Measurements from ENCODE around the gene PKP1. TPM values are rescaled to one million over a fixed set of nuclear protein-coding genes. Genes with fewer than 3 reads are reported as not detected.
"Not testable (repeated sequence)": the region's sequence is repeated elsewhere in the genome, so short reads cannot be mapped to it uniquely, and the experiment has no call there.

The PKP1 gene, protein sequence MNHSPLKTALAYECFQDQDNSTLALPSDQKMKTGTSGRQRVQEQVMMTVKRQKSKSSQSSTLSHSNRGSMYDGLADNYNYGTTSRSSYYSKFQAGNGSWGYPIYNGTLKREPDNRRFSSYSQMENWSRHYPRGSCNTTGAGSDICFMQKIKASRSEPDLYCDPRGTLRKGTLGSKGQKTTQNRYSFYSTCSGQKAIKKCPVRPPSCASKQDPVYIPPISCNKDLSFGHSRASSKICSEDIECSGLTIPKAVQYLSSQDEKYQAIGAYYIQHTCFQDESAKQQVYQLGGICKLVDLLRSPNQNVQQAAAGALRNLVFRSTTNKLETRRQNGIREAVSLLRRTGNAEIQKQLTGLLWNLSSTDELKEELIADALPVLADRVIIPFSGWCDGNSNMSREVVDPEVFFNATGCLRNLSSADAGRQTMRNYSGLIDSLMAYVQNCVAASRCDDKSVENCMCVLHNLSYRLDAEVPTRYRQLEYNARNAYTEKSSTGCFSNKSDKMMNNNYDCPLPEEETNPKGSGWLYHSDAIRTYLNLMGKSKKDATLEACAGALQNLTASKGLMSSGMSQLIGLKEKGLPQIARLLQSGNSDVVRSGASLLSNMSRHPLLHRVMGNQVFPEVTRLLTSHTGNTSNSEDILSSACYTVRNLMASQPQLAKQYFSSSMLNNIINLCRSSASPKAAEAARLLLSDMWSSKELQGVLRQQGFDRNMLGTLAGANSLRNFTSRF
- under 1 TPM; 0.16 to 0.39 TPM for total RNA-seq
- polyA plus RNA-seq, result under 1 TPM; 0.08 to 0.25 TPM
- long read RNA-seq, donor 1, result 0 reads
- long read RNA-seq, donor 2, result 0 reads

DNA sequence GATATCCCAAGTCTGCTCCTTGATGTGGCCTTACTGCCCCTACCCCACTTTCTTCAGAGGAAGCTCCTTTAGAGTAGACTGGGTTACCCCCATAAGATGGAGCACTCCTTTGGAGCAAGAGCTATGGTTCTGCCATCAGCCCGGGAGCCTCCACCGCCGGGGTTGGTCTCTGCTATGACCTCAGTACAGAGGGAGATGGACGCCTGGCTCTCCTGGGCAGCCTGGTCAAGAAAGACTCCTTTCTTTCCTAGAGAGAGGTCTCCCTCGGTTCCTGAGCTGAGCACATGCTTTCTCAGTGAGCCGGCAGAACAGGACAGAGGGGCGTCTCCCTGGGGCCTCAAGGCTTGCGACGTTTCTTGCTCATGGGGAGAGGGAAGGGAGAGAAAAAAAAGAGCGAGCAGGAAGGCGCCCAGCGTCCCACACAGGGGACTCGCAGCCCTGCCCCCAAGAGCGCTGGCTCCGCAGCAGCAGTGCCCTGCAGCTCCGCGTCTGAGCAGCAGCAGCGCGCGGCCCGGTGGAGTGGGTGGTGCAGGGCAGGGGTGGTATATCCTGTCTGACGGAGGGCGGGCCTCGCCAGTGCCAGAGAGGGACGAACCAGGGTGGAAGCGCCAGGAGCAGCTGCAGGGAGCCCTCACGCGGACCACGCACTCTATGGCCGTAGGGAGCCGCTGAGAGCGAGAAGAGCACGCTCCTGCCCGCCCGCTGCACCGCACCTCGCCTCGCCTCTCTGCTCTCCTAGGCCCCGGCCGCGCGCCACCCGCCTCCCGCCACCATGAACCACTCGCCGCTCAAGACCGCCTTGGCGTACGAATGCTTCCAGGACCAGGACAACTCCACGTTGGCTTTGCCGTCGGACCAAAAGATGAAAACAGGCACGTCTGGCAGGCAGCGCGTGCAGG lies at the start of gene PKP1:
PKP1 (plus strand) TSS at position 576 of the 899 bp plus-strand sequence; CDS start at position 773, 197 bp downstream.
- ATAC-seq (ENCODE audit: low FRiP score), result peak; percentile 33
- Histone ChIP-seq H3K4me3 (ENCODE audit: low read length in 2 of 2) (no peak within 1 kb of the TSS), H3K27me3 (ENCODE audit: control insufficient read depth in 1 of 2, insufficient read depth in 2 of 2, low read length in 1 of 2) (no peaks in the 10 kb centered on the region), H3K4me1 (ENCODE audit: control insufficient read depth in 1 of 2, insufficient read depth in 2 of 2, low read length in 2 of 2) (no peaks in the 10 kb centered on the region), H3K9me3 (ENCODE audit: control insufficient read depth, low read length) (no peaks in the 10 kb centered on the region), H3K36me3 (ENCODE audit: control insufficient read depth in 1 of 2, insufficient read depth in 2 of 2, low read length in 1 of 2) (no peaks in the 10 kb centered on the region), H3K27ac (ENCODE audit: low read depth in 1 of 2, low read length in 2 of 2) (no peak within 1 kb of the TSS)
- WGBS, 2 donors, result 2 to 3% methylated on average over 53 to 55 of the region's 55 CpGs
- intact Hi-C loops (cut with DNase I), result no loop called here
- DNase-seq, result peak; percentile 58 to 79

DNA sequence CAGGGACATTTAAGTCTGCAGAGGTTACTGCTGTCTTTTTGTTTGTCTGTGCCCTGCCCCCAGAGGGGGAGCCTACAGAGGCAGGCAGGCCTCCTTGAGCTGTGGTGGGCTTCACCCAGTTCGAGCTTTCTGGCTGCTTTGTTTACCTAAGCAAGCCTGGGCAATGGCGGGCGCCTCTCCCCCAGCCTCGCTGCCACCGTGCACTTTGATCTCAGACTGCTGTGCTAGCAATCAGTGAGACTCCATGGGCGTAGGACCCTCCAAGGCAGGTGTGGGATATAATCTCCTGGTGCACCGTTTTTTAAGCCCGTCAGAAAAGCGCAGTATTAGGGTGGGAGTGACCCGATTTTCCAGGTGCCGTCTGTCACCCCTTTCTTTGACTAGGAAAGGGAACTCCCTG lies 43.7 kb upstream of the PKP1 start:
- WGBS, 2 donors, result 80 to 82% methylated on average over 8 to 11 of the region's 11 CpGs
- H3K9me3 ChIP-seq (ENCODE audit: control insufficient read depth, low read length); H3K4me1 ChIP-seq (ENCODE audit: control insufficient read depth in 1 of 2, insufficient read depth in 2 of 2, low read length in 2 of 2); ATAC-seq (ENCODE audit: low FRiP score); H3K27ac ChIP-seq (ENCODE audit: low read depth in 1 of 2, low read length in 2 of 2); intact Hi-C loops (cut with DNase I); H3K36me3 ChIP-seq (ENCODE audit: control insufficient read depth in 1 of 2, insufficient read depth in 2 of 2, low read length in 1 of 2); H3K4me3 ChIP-seq (ENCODE audit: low read length in 2 of 2); H3K27me3 ChIP-seq (ENCODE audit: control insufficient read depth in 1 of 2, insufficient read depth in 2 of 2, low read length in 1 of 2): not testable (repeated sequence)
- peak in 1 of 2 donors; percentile 22 for DNase-seq

DNA sequence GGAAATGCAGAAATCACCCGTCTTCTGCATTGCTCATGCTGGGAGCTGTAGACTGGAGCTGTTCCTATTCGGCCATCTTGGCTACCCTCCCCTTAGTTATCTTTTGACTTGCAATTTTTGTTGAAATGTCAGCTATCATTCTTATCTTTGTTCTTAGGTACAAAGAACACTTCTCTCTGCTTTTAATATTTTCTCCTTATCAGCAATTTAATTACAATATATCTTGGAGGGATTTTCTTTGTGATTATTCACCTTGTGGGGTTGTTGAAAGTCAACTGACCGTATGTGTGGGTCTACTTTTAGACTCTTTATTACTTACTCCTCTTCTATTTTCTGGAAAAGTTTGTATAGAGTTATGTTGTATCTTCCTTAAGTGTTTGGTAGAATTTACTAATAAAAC lies 43.1 kb upstream of the PKP1 start:
- H3K36me3 ChIP-seq (ENCODE audit: control insufficient read depth in 1 of 2, insufficient read depth in 2 of 2, low read length in 1 of 2), result no peaks in the 10 kb centered on the region
- H3K27me3 ChIP-seq (ENCODE audit: control insufficient read depth in 1 of 2, insufficient read depth in 2 of 2, low read length in 1 of 2), result no peaks in the 10 kb centered on the region
- intact Hi-C loops (cut with DNase I), result no loop called here
- no peaks in the 10 kb centered on the region for H3K4me1 ChIP-seq (ENCODE audit: control insufficient read depth in 1 of 2, insufficient read depth in 2 of 2, low read length in 2 of 2)
- no peak overlapping the region for H3K27ac ChIP-seq (ENCODE audit: low read depth in 1 of 2, low read length in 2 of 2)
- WGBS, 2 donors, result 90 to 91% methylated on average over 3 of the region's 3 CpGs
- no peak overlapping the region for H3K4me3 ChIP-seq (ENCODE audit: low read length in 2 of 2)
- DNase-seq (no peak), ATAC-seq (ENCODE audit: low FRiP score) (no peak)
- H3K9me3 ChIP-seq (ENCODE audit: control insufficient read depth, low read length), result no peaks in the 10 kb centered on the region

DNA sequence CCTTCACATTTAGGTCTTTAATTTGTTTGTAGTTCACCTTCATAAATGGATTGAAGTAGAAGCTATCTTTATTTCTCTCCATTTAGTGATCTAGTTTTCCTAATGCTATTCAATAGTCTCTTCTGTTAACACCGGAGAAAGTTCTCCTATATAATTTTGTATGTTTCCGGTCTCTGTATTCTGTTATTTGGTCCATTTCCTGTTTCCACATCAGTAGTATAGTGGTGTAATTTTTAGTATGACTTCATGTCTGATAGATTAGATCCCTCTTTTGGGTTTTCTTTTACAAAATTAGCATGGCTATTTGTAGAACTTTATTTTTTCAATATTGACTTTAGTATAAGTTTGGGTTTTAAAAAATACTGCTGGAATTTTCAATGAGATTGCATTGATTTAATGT lies 41.6 kb upstream of the PKP1 start:
- DNase-seq (no peak), ATAC-seq (ENCODE audit: low FRiP score) (no peak)
- H3K4me1 ChIP-seq (ENCODE audit: control insufficient read depth in 1 of 2, insufficient read depth in 2 of 2, low read length in 2 of 2), result no peaks in the 10 kb centered on the region
- WGBS, 2 donors, result 31 to 35% methylated on average over 2 of the region's 2 CpGs
- no peak overlapping the region for H3K4me3 ChIP-seq (ENCODE audit: low read length in 2 of 2)
- no peaks in the 10 kb centered on the region for H3K36me3 ChIP-seq (ENCODE audit: control insufficient read depth in 1 of 2, insufficient read depth in 2 of 2, low read length in 1 of 2)
- H3K9me3 ChIP-seq (ENCODE audit: control insufficient read depth, low read length), result no peaks in the 10 kb centered on the region
- no peaks in the 10 kb centered on the region for H3K27me3 ChIP-seq (ENCODE audit: control insufficient read depth in 1 of 2, insufficient read depth in 2 of 2, low read length in 1 of 2)
- H3K27ac ChIP-seq (ENCODE audit: low read depth in 1 of 2, low read length in 2 of 2), result no peak overlapping the region
- intact Hi-C loops (cut with DNase I), result no loop called here

DNA sequence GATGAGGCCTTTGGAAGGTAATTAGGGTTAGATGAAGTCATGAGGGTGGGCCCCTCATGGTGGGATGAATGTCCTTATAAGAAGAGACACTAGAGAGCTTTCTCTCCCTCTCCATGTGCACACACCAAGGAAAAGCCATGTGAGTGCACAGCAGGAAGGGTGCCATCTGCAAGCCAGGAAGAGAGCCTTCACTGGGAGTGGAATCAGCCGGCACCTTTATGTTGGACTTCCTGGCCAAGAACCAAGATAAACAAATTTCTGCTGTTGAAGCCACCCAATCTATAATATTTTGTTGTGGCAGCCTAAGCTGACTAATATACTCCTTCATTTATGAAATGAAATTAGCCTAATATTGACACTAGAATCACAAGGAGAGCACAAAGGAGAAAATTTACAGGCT lies 38.2 kb upstream of the PKP1 start:
- DNase-seq (no peak), ATAC-seq (ENCODE audit: low FRiP score) (no peak)
- no peaks in the 10 kb centered on the region for H3K4me1 ChIP-seq (ENCODE audit: control insufficient read depth in 1 of 2, insufficient read depth in 2 of 2, low read length in 2 of 2)
- WGBS, 2 donors, result 17 to 24% methylated on average over 1 of the region's 1 CpG
- H3K4me3 ChIP-seq (ENCODE audit: low read length in 2 of 2), result no peak overlapping the region
- H3K9me3 ChIP-seq (ENCODE audit: control insufficient read depth, low read length), result no peaks in the 10 kb centered on the region
- no peaks in the 10 kb centered on the region for H3K27me3 ChIP-seq (ENCODE audit: control insufficient read depth in 1 of 2, insufficient read depth in 2 of 2, low read length in 1 of 2)
- H3K27ac ChIP-seq (ENCODE audit: low read depth in 1 of 2, low read length in 2 of 2), result no peak overlapping the region
- intact Hi-C loops (cut with DNase I), result no loop called here
- no peaks in the 10 kb centered on the region for H3K36me3 ChIP-seq (ENCODE audit: control insufficient read depth in 1 of 2, insufficient read depth in 2 of 2, low read length in 1 of 2)

DNA sequence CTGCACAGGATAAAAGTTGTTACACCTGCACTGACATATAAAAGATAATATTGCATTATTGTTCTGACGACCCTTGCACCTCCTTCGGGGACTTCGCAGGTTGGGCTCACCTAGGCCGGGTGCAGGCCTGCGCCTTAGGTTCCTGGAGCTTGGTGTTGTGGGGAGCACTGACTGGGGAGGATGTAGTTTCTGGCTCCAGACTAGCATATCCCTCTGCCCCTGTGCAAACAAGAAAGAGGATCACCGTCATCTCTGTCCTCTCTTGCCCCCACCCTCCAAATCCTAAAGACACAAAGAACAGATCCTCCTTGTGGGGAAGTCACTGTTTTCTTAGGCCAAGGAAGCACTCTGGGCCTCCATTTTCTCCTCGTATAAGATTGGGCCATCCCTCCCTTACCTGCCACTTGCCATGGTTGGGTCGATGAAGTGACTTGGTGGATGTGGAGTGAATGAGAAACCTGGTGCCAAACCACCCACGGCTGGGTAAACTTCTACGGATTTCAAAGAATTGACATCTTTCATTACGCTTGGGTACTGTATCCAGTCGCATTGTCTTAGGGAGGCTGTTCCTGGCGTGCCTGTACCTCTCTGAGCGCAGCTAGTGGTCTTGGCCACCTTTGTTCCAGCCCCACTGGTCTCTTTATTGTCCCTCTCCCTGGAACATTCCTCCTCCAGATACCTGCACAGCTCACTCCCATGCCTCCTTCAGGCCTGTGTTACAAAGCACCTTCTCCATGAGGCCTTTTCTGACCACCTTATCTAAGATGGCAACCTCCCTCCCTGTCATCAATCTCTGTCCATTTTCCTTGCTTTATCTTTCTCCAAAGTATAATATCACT lies 34.4 kb upstream of the PKP1 start:
- H3K27ac ChIP-seq (ENCODE audit: low read depth in 1 of 2, low read length in 2 of 2), result no peak overlapping the region
- H3K9me3 ChIP-seq (ENCODE audit: control insufficient read depth, low read length), result no peaks in the 10 kb centered on the region
- no peaks in the 10 kb centered on the region for H3K4me1 ChIP-seq (ENCODE audit: control insufficient read depth in 1 of 2, insufficient read depth in 2 of 2, low read length in 2 of 2)
- ATAC-seq (ENCODE audit: low FRiP score) (no peak), DNase-seq (no peak)
- intact Hi-C loops (cut with DNase I), result no loop called here
- no peaks in the 10 kb centered on the region for H3K27me3 ChIP-seq (ENCODE audit: control insufficient read depth in 1 of 2, insufficient read depth in 2 of 2, low read length in 1 of 2)
- no peak overlapping the region for H3K4me3 ChIP-seq (ENCODE audit: low read length in 2 of 2)
- no peaks in the 10 kb centered on the region for H3K36me3 ChIP-seq (ENCODE audit: control insufficient read depth in 1 of 2, insufficient read depth in 2 of 2, low read length in 1 of 2)
- WGBS, 2 donors, result 95 to 96% methylated on average over 14 of the region's 14 CpGs

DNA sequence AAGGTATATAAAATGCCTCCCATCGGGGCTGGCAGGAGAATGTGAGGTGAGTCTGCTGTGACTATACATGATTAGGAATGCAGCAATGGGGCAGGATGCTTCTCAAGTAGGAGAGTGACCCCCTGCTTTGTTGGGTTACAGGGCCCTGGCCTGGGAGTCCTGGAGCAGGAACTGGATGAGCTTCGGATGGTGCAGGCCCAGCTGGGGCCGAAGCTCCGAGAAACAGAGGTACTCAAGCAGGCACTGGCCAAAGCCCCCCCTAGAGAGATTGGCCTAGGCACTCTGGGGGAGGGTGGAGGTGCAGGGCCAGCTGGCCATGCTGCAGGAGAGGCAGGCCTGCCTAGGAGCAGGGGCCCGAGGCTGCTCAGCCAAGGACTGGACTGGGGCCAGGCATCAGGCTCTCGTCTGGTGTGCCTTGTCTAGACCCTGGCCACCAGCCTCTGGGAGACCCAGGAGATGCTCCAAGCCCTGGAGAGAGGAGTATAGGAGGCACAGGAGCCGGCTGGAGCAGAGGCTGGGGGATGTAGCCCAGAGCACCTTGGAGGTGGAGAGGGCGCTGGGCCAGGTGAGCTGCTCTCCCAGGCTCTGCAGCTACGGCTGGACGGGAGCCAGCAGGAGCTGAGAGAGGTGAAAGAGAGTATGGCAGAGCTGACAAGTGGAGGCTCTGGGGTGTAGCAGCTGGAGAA lies 32.8 kb upstream of the PKP1 start:
- no peaks in the 10 kb centered on the region for H3K36me3 ChIP-seq (ENCODE audit: control insufficient read depth in 1 of 2, insufficient read depth in 2 of 2, low read length in 1 of 2)
- no peaks in the 10 kb centered on the region for H3K27me3 ChIP-seq (ENCODE audit: control insufficient read depth in 1 of 2, insufficient read depth in 2 of 2, low read length in 1 of 2)
- H3K27ac ChIP-seq (ENCODE audit: low read depth in 1 of 2, low read length in 2 of 2), result no peak overlapping the region
- DNase-seq (peak in 1 of 2 donors; percentile 32), ATAC-seq (ENCODE audit: low FRiP score) (peak; percentile 31)
- H3K4me3 ChIP-seq (ENCODE audit: low read length in 2 of 2), result no peak overlapping the region
- WGBS, 2 donors, result 63% methylated on average over 10 of the region's 10 CpGs
- H3K9me3 ChIP-seq (ENCODE audit: control insufficient read depth, low read length), result no peaks in the 10 kb centered on the region
- intact Hi-C loops (cut with DNase I), result loop anchor here in 1 of 2 donors (5.0 to 10.0 kb wide), 2 partner anchors 112 to 154 kb away; no protein-coding TSS in a partner anchor
- no peaks in the 10 kb centered on the region for H3K4me1 ChIP-seq (ENCODE audit: control insufficient read depth in 1 of 2, insufficient read depth in 2 of 2, low read length in 2 of 2)
